ENCODE data around the gene CELA2A.

- no peak for TF ChIP-seq CTCF (conservative IDR thresholded peaks at IDR 0.05; ENCODE audit: low read length)
- no peak for TF ChIP-seq EZH2phosphoT487 (IDR thresholded peaks at IDR 0.05; ENCODE audit: borderline replicate concordance)
Observed at GRCh38 chr1:15477646-15478212, 21.2 kb downstream of the CELA2A start.
